Liver (tissue), 3 donors: Measurements from ENCODE around the gene CTBS.

Experiments used
- ATF3 ChIP-seq: IDR thresholded peaks from 2 replicates; pipeline ENCODE4 v1.6.1; 2016; ENCODE audit warnings: antibody characterized with exemption
- CTCF ChIP-seq: fragments of 150-350 bp; IDR thresholded peaks from 2 replicates; pipeline ENCODE4 v1.5.1; 2017; ENCODE audit warnings: improper control_type of control experiment, low read depth, low read length; ENCODE audit not compliant: missing input control
- FOXA2 ChIP-seq: IDR thresholded peaks from 2 replicates; pipeline ENCODE4 v1.6.1; 2016; ENCODE audit warnings: antibody characterized with exemption
- GABPA ChIP-seq, 2 donors: IDR thresholded peaks in 1 of 2; conservative IDR thresholded peaks in 1 of 2; 2 replicates each; pipeline ENCODE4 v1.6.1; 2016; ENCODE audit warnings: antibody characterized with exemption in 2 of 2, mild to moderate bottlenecking in 1 of 2, moderate library complexity in 1 of 2
- HNF4A ChIP-seq, 2 donors: conservative IDR thresholded peaks; 2 replicates each; pipeline ENCODE4 v1.6.1; 2016; ENCODE audit warnings: antibody characterized with exemption in 2 of 2, mild to moderate bottlenecking in 2 of 2
- HNF4G ChIP-seq: IDR thresholded peaks from 2 replicates; pipeline ENCODE4 v1.6.1; 2016; ENCODE audit warnings: antibody characterized with exemption
- JUND ChIP-seq, 2 donors: IDR thresholded peaks; 2 replicates each; pipeline ENCODE4 v1.6.1; 2016; ENCODE audit warnings: antibody characterized with exemption in 2 of 2
- MAX ChIP-seq: IDR thresholded peaks from 2 replicates; pipeline ENCODE4 v1.6.1; 2016; ENCODE audit warnings: antibody characterized with exemption
- NR2F2 ChIP-seq: IDR thresholded peaks from 2 replicates; pipeline ENCODE4 v1.6.1; 2016; ENCODE audit warnings: antibody characterized with exemption
- RAD21 ChIP-seq, 2 donors: IDR thresholded peaks; 2 replicates each; pipeline ENCODE4 v1.6.1; 2016; ENCODE audit warnings: antibody characterized with exemption in 2 of 2, mild to moderate bottlenecking in 2 of 2
- TAF1 ChIP-seq: conservative IDR thresholded peaks from 2 replicates; pipeline ENCODE4 v1.6.1; 2016; ENCODE audit warnings: antibody characterized with exemption, mild to moderate bottlenecking
- YY1 ChIP-seq: IDR thresholded peaks from 2 replicates; pipeline ENCODE4 v1.6.1; 2016; ENCODE audit warnings: antibody characterized with exemption, mild to moderate bottlenecking
- donor health status: healthy.
- donor health status: healthy.

- TF ChIP-seq ATF3 (no peak), CTCF (no peak), HNF4A (conservative IDR thresholded peaks at IDR 0.05) (no peak), JUND (IDR thresholded peaks at IDR 0.05) (no peak), YY1 (no peak), GABPA (IDR thresholded peaks at IDR 0.05 in 1 of 2, conservative IDR thresholded peaks at IDR 0.05 in 1 of 2) (no peak), TAF1 (no peak), RAD21 (IDR thresholded peaks at IDR 0.05) (no peak), FOXA2 (no peak), HNF4G (no peak), NR2F2 (no peak), MAX (no peak)
These were observed 5.0 kb downstream of the CTBS start for GRCh38 chr1:84569216-84569615.
